DOHH2 (cell line): Measurements from ENCODE around the gene MACROD1.

Experiments
- H3F3A ChIP-seq: fragments of 200-600 bp; sonication (generic), shearing (Covaris generic); 2 replicates; pipeline ENCODE4 v1.6.0; 2016; ENCODE audit warnings: antibody characterized with exemption, mild to moderate bottlenecking; ENCODE audit not compliant: control insufficient read depth, insufficient read depth
- H3K27ac ChIP-seq: fragments of 200-600 bp; sonication (generic); 2 replicates; pipeline ENCODE4 v1.5.1; 2014; ENCODE audit warnings: low read depth, mild to moderate bottlenecking, low read length, moderate library complexity
- H3K27me3 ChIP-seq: fragments of 200-600 bp; sonication (generic); 2 replicates; pipeline ENCODE4 v1.6.1; 2014; ENCODE audit warnings: mild to moderate bottlenecking, low read length, mixed read lengths; ENCODE audit not compliant: control insufficient read depth
- H3K36me3 ChIP-seq: fragments of 200-600 bp; sonication (generic); 2 replicates; pipeline ENCODE4 v1.6.1; 2014; ENCODE audit warnings: mild to moderate bottlenecking, low read length, moderate library complexity, mixed read lengths; ENCODE audit not compliant: control insufficient read depth
- H3K4me1 ChIP-seq: fragments of 200-600 bp; sonication (generic); 2 replicates; pipeline ENCODE4 v1.6.1; 2014; ENCODE audit warnings: mild to moderate bottlenecking, low read length, mixed read lengths; ENCODE audit not compliant: control insufficient read depth
- H3K4me2 ChIP-seq: fragments of 200-600 bp; sonication (generic); 2 replicates; pipeline ENCODE4 v1.6.0; 2014; ENCODE audit warnings: mild to moderate bottlenecking, low read length, moderate library complexity
- H3K4me3 ChIP-seq: fragments of 200-600 bp; sonication (generic); 2 replicates; pipeline ENCODE4 v1.5.1; 2014; ENCODE audit warnings: mild to moderate bottlenecking, low read length, mixed read lengths
- H3K79me2 ChIP-seq: fragments of 200-600 bp; sonication (generic); 2 replicates; pipeline ENCODE4 v1.6.1; 2014; ENCODE audit warnings: mild to moderate bottlenecking, low read length, mixed read lengths; ENCODE audit not compliant: control insufficient read depth
- H3K9me2 ChIP-seq: fragments of 200-600 bp; sonication (generic); replicated peaks from 2 replicates; pipeline ENCODE4 v1.6.1; 2014; ENCODE audit warnings: mild to moderate bottlenecking, low read length, mixed read lengths; ENCODE audit not compliant: control insufficient read depth
- H3K9me3 ChIP-seq: fragments of 200-600 bp; sonication (generic); 2 replicates; pipeline ENCODE4 v1.6.1; 2014; ENCODE audit warnings: antibody characterized with exemption, low read length, mixed read lengths; ENCODE audit not compliant: control insufficient read depth, insufficient read depth
- H4K20me1 ChIP-seq: fragments of 200-600 bp; sonication (generic); 2 replicates; pipeline ENCODE4 v1.6.0; 2014; ENCODE audit warnings: low read depth, mild to moderate bottlenecking, antibody characterized with exemption, low read length, moderate library complexity; ENCODE audit not compliant: control insufficient read depth, insufficient read depth
- CTCF ChIP-seq: fragments of 200-600 bp; sonication (generic); IDR thresholded peaks from one replicate; pipeline ENCODE4 v1.5.1; 2014; ENCODE audit warnings: antibody characterized with exemption, mild to moderate bottlenecking, low read depth, low read length; ENCODE audit not compliant: poor library complexity, severe bottlenecking
- EZH2phosphoT487 ChIP-seq: fragments of 200-600 bp; sonication (generic); IDR thresholded peaks from 2 replicates; pipeline ENCODE4 v1.6.1; 2017; ENCODE audit warnings: borderline replicate concordance, mild to moderate bottlenecking, antibody characterized with exemption, low read length, moderate library complexity, mixed read lengths

The MACROD1 gene

GRCh38 chr11:63986932-63987513 is 178.9 kb downstream of the MACROD1 start:
- Histone ChIP-seq H3K36me3 (peaks cover 30% of the 10 kb centered on the region), H3K9me3 (no peaks in the 10 kb centered on the region), H3K4me2 (peak overlapping the region; percentile 91), H3K27ac (peak overlapping the region; percentile 61; the same call in 1 of the 2 replicates), H3K4me1 (peaks cover 23% of the 10 kb centered on the region), H4K20me1 (0 out of 2 replicates have a peak, but pooled peaks cover 3% of the 10 kb centered on the region), H3K27me3 (no peaks in the 10 kb centered on the region), H3K4me3 (peak overlapping the region; percentile 91), H3K9me2 (no peaks in the 10 kb centered on the region), H3K79me2 (peaks cover 40% of the 10 kb centered on the region), H3F3A (no peaks in the 10 kb centered on the region)
- no peak for TF ChIP-seq CTCF
- no peak for TF ChIP-seq EZH2phosphoT487

DNA sequence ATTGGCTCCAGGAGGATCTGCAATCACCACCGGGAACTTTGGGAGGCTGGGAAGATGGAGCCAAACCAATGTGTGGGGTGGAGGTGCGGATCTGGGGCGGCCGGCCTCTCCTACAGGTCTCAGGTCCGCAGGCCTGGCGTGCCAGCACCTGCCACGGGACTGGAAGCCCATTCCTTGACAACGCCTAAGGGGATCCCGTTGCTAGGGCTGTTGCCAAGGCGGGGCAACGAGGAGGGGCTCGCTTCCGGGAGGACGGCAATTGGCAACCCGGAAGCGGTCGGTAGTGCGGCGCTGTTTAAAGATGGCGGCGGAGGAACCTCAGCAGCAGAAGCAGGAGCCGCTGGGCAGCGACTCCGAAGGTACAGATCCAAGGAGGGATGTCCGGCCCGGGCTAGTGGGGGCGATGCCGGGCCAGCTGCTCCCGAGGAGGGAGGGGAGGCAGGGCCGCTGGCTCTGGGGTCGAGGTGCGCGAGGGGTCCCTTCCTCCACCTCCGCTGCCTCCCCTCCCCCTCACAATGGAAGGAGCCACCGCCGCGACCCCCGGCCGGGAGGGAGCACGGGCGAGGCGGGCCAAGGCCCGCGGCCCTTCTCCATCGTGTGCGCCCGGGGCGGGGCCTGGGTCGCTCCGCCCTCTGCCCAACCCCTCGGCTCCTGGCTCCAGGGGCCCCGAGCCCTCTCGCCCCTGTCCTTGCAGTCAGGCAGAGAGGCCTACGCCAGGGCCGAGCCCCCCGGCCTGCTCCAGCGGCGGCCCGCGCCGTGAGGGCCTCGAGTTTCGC is 179.6 kb downstream of the MACROD1 start, which contains the start of gene OTUB1:
Gene OTUB1, plus strand, starts transcription at position 283 of the 776 bp plus-strand sequence. Its CDS starts 19 bp downstream, at position 302.
- peaks cover 30% of the 10 kb centered on the region for H3K4me1 ChIP-seq
- H3K27ac ChIP-seq: peak within 1 kb of the TSS; percentile 61
- TF ChIP-seq EZH2phosphoT487: no peak
- no peak for TF ChIP-seq CTCF
- H3K9me3 ChIP-seq: no peaks in the 10 kb centered on the region
- no peaks in the 10 kb centered on the region for H3F3A ChIP-seq
- peak within 1 kb of the TSS; percentile 91 for H3K4me3 ChIP-seq
- peaks cover 29% of the 10 kb centered on the region for H3K36me3 ChIP-seq
- no peaks in the 10 kb centered on the region for H3K9me2 ChIP-seq
- H4K20me1 ChIP-seq: 0 out of 2 replicates have a peak, but pooled peaks cover 3% of the 10 kb centered on the region
- peaks cover 43% of the 10 kb centered on the region for H3K79me2 ChIP-seq
- H3K4me2 ChIP-seq: peak within 1 kb of the TSS; percentile 91
- no peaks in the 10 kb centered on the region for H3K27me3 ChIP-seq

GRCh38 chr11:63985812-63986155 is 180.1 kb downstream of the MACROD1 start:
- H3K79me2 ChIP-seq: peaks cover 43% of the 10 kb centered on the region
- no peaks in the 10 kb centered on the region for H3K9me2 ChIP-seq
- TF ChIP-seq EZH2phosphoT487 (no peak), CTCF (no peak)
- peak overlapping the region; percentile 61 for H3K27ac ChIP-seq
- peaks cover 25% of the 10 kb centered on the region for H3K36me3 ChIP-seq
- H3K9me3 ChIP-seq: no peaks in the 10 kb centered on the region
- no peaks in the 10 kb centered on the region for H3K27me3 ChIP-seq
- peak overlapping the region; percentile 91 for H3K4me3 ChIP-seq
- 0 out of 2 replicates have a peak, but pooled peaks cover 3% of the 10 kb centered on the region for H4K20me1 ChIP-seq
- peak overlapping the region; percentile 91 for H3K4me2 ChIP-seq
- no peaks in the 10 kb centered on the region for H3F3A ChIP-seq
- peaks cover 34% of the 10 kb centered on the region for H3K4me1 ChIP-seq
